RCC 7860 (cell line): ENCODE data around the gene TSSK6.

Experiments used
- DNase-seq: peaks from one replicate; pipeline ENCODE4 v3.0.0-alpha.2; 2015; ENCODE audit warnings: low spot score
- FAIRE-seq: peaks from 2 replicates; lab custom pipeline; 2012; peaks lifted over from hg19 to GRCh38; lab: Jason Lieb, UNC

TSSK6 gene

DNA sequence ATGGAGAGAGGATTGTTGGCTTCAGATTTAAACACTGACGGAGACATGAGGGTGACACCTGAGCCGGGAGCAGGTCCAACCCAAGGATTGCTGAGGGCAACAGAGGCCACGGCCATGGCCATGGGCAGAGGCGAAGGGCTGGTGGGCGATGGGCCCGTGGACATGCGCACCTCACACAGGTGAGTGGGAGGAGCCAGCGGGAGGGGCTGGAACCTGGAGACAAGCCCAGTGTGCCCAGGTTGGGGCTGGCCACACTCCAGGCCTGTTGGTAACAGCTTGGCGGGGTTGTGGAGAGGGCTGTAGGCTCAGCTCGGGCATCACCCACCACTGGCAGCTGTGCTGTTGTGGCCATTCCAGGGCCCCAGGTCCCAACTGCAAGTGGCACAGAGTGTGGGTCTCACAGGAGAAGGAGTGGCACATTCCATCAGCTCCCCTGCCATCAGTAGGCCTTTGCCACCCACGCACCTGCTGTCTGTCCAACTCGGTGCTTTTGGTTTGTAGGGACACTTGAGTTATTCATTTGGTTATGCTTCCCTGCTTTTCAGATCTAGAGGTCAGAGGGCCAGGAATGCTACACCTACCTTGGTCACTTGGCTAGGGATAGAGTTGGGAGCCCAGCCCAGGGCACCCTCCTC, 49.8 kb downstream of the TSSK6 start:
- no peak for FAIRE-seq
- no peak for DNase-seq

DNA sequence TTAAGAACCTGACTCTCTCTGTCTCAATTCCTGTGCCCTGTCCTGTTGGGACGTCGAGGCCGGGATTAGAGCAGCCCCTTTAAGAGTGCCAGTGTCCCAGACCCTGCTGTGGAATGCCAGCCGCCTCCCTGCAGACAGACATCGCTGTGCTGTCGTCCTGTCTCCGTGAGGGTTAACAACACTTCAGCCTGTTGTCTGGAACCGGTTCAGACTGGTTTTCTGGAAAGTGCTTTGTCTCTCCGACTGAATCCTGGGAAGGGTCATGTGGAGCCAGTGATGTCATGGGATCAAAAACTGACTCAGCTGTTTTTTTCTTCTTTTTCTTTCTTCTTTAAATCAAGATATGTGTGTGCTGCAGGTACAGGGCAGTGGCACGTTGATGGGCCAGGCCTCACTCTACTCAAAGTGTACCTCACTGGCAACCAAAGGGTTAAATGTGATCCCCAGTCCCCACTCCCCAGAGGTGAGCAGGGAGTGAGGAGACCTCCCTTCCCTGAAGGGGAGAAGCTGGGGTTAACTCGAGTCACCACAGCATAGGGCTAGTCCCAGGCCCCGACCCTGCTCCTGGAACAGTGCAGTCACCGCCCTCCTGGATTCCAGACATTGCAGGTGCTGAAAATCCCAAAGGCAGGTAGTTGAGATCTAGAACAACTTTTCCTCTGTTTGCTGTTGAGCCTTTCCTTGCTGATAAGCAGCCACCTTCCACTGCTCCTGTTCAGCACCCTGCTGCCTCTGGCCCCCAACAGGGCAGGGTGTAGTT, 50.8 kb downstream of the TSSK6 start:
- FAIRE-seq (no peak), DNase-seq (no peak)
